Measurements from ENCODE around the gene RPS13.

RPS13 gene

GRCh38 chr11:17077520-17078401, at the start of gene RPS13:
RPS13 (minus strand) TSS chr11:17077667; CDS start chr11:17077641, 26 bp downstream.
- peak within 1 kb of the TSS; percentile 90 for H3K4me3 ChIP-seq (ENCODE audit: low read length, poor library complexity, severe bottlenecking)
- peaks cover 15% of the 10 kb centered on the region; the same call in 1 of the 2 replicates for H3K36me3 ChIP-seq (ENCODE audit: insufficient read depth, low read length)
- H3K9ac ChIP-seq (ENCODE audit: low read depth, low read length, poor library complexity, severe bottlenecking): peak within 1 kb of the TSS; percentile 93
- no peaks in the 10 kb centered on the region for H3K27me3 ChIP-seq (ENCODE audit: insufficient read depth, low read length, poor library complexity, severe bottlenecking)
- peaks cover 34% of the 10 kb centered on the region for H4K20me1 ChIP-seq (ENCODE audit: insufficient read depth, low read length, poor library complexity, severe bottlenecking)
- peaks cover 23% of the 10 kb centered on the region for H3K4me1 ChIP-seq (ENCODE audit: insufficient read depth, low read length, poor library complexity, severe bottlenecking)
- H2AFZ ChIP-seq (ENCODE audit: low read length): peak within 1 kb of the TSS; percentile 87
- peaks cover 51% of the 10 kb centered on the region for H3K79me2 ChIP-seq (ENCODE audit: insufficient read depth, low read length)
- H3K4me2 ChIP-seq (ENCODE audit: low read depth, low read length, poor library complexity, severe bottlenecking): peak within 1 kb of the TSS; percentile 89
- no peaks in the 10 kb centered on the region for H3F3A ChIP-seq (ENCODE audit: low read depth)
- no peak for TF ChIP-seq CTCF (conservative IDR thresholded peaks at IDR 0.05; ENCODE audit: low read length)
- H3K9me2 ChIP-seq (replicated peaks; ENCODE audit: low read depth, low read length): no peaks in the 10 kb centered on the region
- no peaks in the 10 kb centered on the region for H3K9me3 ChIP-seq (ENCODE audit: insufficient read depth, low read depth, low read length)

GRCh38 chr11:17121981-17122380, 44.5 kb upstream of the RPS13 start:
- Histone ChIP-seq H3F3A (ENCODE audit: low read depth) (no peaks in the 10 kb centered on the region), H2AFZ (ENCODE audit: low read length) (no peak overlapping the region), H3K27me3 (ENCODE audit: insufficient read depth, low read length, poor library complexity, severe bottlenecking) (no peaks in the 10 kb centered on the region), H3K9ac (ENCODE audit: low read depth, low read length, poor library complexity, severe bottlenecking) (no peak overlapping the region), H3K36me3 (ENCODE audit: insufficient read depth, low read length) (peaks cover 9% of the 10 kb centered on the region; the same call in 1 of the 2 replicates), H3K4me1 (ENCODE audit: insufficient read depth, low read length, poor library complexity, severe bottlenecking) (no peaks in the 10 kb centered on the region), H3K9me2 (replicated peaks; ENCODE audit: low read depth, low read length) (no peaks in the 10 kb centered on the region), H3K9me3 (ENCODE audit: insufficient read depth, low read depth, low read length) (no peaks in the 10 kb centered on the region), H3K79me2 (ENCODE audit: insufficient read depth, low read length) (no peaks in the 10 kb centered on the region), H3K4me3 (ENCODE audit: low read length, poor library complexity, severe bottlenecking) (no peak overlapping the region), H3K4me2 (ENCODE audit: low read depth, low read length, poor library complexity, severe bottlenecking) (no peak overlapping the region), H4K20me1 (ENCODE audit: insufficient read depth, low read length, poor library complexity, severe bottlenecking) (no peaks in the 10 kb centered on the region)
- TF ChIP-seq EZH2phosphoT487 (IDR thresholded peaks at IDR 0.05; ENCODE audit: borderline replicate concordance) (no peak), CTCF (conservative IDR thresholded peaks at IDR 0.05; ENCODE audit: low read length) (no peak)

- H3K9ac ChIP-seq (ENCODE audit: low read depth, low read length, poor library complexity, severe bottlenecking): no peak overlapping the region
- no peaks in the 10 kb centered on the region for H3K9me2 ChIP-seq (replicated peaks; ENCODE audit: low read depth, low read length)
- H3K79me2 ChIP-seq (ENCODE audit: insufficient read depth, low read length): no peaks in the 10 kb centered on the region
- peaks cover 15% of the 10 kb centered on the region; the same call in 1 of the 2 replicates for H3K36me3 ChIP-seq (ENCODE audit: insufficient read depth, low read length)
- no peak overlapping the region for H3K4me3 ChIP-seq (ENCODE audit: low read length, poor library complexity, severe bottlenecking)
- no peaks in the 10 kb centered on the region for H4K20me1 ChIP-seq (ENCODE audit: insufficient read depth, low read length, poor library complexity, severe bottlenecking)
- no peaks in the 10 kb centered on the region for H3K9me3 ChIP-seq (ENCODE audit: insufficient read depth, low read depth, low read length)
- H3F3A ChIP-seq (ENCODE audit: low read depth): no peaks in the 10 kb centered on the region
- TF ChIP-seq EZH2phosphoT487 (IDR thresholded peaks at IDR 0.05; ENCODE audit: borderline replicate concordance): no peak
- no peak overlapping the region for H3K4me2 ChIP-seq (ENCODE audit: low read depth, low read length, poor library complexity, severe bottlenecking)
- no peaks in the 10 kb centered on the region for H3K27me3 ChIP-seq (ENCODE audit: insufficient read depth, low read length, poor library complexity, severe bottlenecking)
- H3K4me1 ChIP-seq (ENCODE audit: insufficient read depth, low read length, poor library complexity, severe bottlenecking): no peaks in the 10 kb centered on the region
- no peak overlapping the region for H2AFZ ChIP-seq (ENCODE audit: low read length)
Observed at GRCh38 chr11:17117262-17117661, 39.8 kb upstream of the RPS13 start.
